Hematopoietic multipotent progenitor cell treated with erythropoietin and hydrocortisone succinate and interleukin-3 and kit ligand, for 15 days (in vitro differentiated cells): Measurements from ENCODE around the gene SLC39A7.

Source experiments
- DNase-seq: peaks from one replicate; pipeline ENCODE4 v3.0.0-alpha.2; 2015; ENCODE audit warnings: low spot score

SLC39A7 gene

DNA sequence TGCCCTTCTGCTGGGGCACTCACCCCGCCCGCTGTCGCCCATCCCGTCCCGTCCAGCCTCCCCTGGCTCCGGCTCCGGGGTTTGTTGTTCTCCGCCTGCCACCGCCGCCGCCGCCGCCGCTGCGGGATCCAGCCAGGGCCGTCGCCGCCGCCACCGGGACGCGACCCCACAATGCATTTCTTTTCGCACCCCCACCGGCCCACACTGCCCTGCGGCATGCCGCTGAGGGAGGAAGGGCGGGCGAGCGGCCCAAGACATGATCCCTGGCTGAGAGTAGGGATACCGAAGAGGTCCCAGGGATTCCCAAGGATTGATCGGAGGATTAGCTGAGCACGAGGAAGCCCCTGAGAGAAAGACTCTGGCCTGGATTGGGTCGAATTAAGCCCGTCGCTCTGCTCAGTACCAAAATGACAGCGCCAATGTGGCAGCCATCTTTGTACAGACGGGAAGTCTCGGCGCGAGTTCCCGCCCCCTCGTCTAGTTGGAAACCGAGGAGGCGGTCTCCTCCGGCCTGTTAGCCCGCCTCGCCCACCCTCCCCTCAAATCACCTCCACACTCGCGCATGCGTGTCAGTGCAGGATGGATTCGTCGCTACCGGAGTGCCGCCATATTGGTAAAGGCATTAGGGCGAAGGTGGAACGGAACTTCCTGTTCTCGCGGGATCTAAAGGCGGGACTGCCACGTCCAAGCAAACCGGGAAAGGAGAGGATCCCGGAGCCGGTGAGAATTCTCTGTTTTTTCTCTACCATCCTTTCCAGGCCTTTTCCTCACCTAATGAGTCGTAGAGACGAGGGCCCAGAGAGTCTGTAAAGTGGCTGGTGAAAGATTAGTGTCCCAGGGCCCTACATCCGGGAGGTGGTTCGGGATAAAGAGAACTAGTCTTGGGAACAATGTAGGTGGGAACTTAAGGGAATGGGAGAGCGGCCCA lies at the start of gene SLC39A7, which contains the start of gene RXRB:
TSS of gene SLC39A7 (plus strand) at position 649 of the 928 bp plus-strand sequence. CDS start 379 bp downstream, outside the sequence.
TSS of gene RXRB (minus strand) at position 447 of the 928 bp plus-strand sequence. CDS start at position 258, 189 bp downstream.
- peak; percentile 98 for DNase-seq

GRCh38 chr6:33151050-33151449 lies 49.6 kb upstream of the SLC39A7 start:
- no peak for DNase-seq

DNA sequence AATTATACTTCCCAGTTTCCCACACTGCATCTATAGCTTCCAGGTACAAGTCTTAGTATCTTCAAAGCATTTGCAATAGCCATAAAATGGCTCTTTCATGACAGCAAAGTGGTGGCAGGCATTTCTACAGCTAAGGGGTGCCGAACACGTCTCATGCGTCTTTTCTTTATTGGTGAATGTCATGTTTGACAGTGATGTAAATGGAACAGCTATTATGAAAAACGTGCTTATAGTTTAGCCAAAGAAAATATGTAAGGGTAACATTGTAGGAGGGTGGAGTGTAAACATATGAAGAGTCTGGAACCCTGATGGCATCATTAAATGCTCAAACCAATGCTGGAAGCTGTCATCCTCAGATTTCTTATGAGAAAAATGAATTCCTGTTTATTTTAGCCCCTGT lies 46.3 kb upstream of the SLC39A7 start:
- no peak for DNase-seq

- no peak for DNase-seq
Measured at GRCh38 chr6:33156561-33156960, 44.1 kb upstream of the SLC39A7 start.

- no peak for DNase-seq
Measured at GRCh38 chr6:33156964-33157363, 43.7 kb upstream of the SLC39A7 start.

- DNase-seq, result no peak
Measured at GRCh38 chr6:33160096-33160495, 40.6 kb upstream of the SLC39A7 start.

- peak; percentile 75 for DNase-seq
Measured at GRCh38 chr6:33160728-33161344, 39.8 kb upstream of the SLC39A7 start.

GRCh38 chr6:33161354-33162331 lies 39.0 kb upstream of the SLC39A7 start:
- DNase-seq, result peak; percentile 77

- no peak for DNase-seq
Measured at GRCh38 chr6:33163540-33163939, 37.1 kb upstream of the SLC39A7 start.

DNA sequence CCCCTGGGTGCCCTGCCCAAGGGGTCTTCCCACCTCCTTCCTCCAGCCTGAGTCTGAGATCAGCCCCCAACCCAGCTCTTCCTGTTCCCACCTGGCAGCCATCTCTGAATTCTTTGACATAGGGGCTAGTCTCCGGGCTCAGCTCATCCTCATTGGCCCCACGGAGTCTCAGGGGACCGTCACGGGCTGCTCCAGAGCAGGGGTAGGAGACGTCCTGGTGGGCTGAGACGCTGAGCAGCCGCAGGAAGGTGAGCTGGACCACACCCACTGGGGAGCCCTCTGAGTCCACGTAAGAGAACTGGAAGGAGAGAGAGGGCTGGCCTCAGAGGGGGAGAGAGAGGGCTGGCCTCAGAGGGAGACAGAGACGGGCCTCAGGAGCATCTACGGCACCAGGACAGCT lies 36.5 kb upstream of the SLC39A7 start:
- no peak for DNase-seq

DNA sequence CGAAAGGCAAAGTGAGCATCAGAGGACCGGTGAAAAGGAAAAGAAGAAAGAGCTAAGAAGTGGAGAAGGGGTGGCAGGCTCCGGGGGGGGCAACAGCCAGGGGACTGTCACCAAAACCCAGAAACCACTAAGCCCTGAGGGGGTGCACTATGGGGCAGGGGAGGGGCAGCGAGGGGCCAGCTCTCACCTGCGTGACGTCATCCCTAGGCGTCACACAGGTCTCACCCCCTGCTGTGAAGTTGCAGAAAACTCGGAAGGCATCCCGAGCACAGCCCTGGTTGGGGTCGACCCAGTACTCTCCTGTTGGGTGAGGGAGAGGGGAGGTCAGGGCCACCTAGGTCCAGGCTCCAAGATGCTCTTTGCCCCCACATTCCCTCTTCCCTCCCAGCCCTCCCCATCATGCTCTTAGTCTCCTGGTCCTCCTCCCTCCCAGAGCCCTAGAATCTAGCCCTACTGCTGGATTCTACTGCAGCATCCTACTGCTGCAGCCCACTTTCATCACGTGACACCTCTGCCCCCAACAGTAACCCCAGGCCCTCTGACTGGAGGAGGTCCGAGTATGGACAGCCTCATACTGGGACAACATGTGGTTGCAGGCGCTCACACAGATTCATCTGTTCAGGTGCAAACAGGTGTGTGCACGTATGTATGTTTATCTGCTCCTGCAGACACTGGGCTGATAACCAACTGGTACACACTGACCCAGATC lies 35.8 kb upstream of the SLC39A7 start:
- no peak for DNase-seq

DNA sequence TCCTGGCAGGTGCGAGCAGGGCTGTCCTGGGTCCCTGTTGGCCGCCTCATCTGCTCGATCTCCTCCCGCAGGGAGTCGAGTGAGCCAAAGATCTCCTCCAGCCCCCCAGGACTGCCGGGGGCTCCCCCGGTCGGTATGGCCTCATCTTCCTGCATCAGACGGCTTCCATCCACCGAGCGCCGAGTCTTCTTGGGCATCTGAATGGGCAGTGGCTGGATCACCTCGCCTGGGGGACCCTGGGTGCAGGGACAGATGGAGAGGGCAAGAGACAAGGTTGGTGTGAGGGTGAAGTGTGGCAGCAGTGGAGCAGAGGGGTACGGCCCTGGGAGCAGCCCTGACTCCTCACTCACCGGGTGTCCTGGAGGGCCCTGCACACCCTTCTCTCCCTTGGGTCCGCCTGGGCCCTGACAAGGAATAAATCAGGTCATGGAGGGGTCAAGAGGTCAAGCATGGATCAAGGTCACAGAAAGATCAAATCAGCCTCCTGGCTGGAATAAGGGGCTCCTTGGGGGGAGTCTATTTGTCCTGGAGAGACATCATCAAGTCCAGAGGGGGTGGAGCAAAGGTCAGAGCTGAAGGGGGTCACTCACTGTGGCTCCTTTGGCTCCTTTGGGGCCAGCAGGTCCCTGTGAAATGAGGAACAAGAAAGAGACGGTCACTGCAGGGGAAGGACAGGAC lies 34.9 kb upstream of the SLC39A7 start:
- no peak for DNase-seq

GRCh38 chr6:33166363-33166762 lies 34.3 kb upstream of the SLC39A7 start:
- no peak for DNase-seq

GRCh38 chr6:33166811-33167210 lies 33.9 kb upstream of the SLC39A7 start:
- DNase-seq, result no peak

GRCh38 chr6:33167374-33168283 lies 33.0 kb upstream of the SLC39A7 start:
- DNase-seq, result no peak

GRCh38 chr6:33168284-33168601 lies 32.4 kb upstream of the SLC39A7 start:
- no peak for DNase-seq

DNA sequence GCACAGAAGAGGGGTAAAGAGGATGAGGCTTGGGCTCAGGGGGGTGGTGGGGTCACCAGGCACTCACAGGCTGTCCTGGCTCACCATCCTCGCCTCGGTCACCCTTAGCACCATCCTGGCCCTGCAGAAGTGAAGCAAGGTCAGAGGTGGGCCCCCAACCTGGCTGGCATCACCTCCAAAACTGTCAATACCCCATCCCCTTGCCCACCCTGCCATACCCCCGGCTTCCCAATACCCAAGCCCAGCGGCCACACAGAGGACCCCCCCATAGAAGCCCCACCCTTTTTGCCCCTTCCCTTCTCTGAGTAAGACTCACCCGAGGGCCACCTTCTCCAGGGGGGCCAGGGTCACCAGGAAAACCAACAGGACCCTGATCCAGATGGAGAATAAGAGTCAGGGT lies 32.0 kb upstream of the SLC39A7 start:
- no peak for DNase-seq

DNA sequence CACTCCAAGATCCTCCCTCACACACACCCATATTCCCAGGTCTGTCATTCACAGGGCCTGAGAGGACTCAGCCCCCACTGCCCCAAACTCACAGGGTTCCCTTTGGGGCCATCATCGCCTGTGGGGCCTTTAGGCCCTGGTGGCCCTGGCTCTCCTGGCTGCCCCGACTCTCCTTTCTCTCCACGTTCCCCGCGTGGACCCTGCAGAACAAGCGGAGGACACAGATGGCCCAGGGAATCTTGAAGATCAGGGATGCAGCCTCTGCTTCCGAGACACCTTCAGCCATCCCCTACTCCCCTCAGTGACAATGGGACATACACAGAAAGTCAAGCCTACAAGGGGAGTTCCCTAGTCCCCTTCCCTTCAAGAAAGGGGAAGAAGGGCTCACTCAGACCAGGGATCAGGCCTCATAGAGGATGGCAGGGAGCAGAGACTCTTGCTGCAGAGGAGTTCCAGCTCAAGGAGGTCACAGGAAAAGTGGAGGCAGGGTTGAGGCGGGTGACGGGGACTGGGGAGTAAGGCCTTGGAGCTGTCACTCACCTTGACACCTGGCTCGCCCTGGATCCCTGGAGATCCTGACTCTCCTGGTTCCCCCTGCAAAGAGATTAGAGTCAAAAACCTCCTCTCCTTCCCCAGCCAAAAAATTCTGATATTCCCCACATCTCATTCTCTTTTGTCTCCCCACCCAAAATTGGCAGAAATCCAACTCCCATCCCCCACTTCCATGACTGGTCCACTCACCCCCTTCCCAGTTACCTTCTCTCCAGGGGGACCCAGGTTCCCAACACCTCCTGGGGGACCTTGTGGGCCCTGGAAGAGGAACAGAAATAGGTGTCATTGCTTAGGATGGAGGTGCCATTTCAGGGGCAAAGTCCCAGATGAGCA lies 31.1 kb upstream of the SLC39A7 start:
- no peak for DNase-seq
